ENCODE data around the gene PPIL1. TPM values are rescaled to one million over a fixed set of nuclear protein-coding genes. Genes with fewer than 3 reads are reported as not detected.

The PPIL1 gene
- total and polyA plus RNA-seq, 3 experiments from 2014 or later = 23.3 to 68.8 (median 66.6) TPM

DNA sequence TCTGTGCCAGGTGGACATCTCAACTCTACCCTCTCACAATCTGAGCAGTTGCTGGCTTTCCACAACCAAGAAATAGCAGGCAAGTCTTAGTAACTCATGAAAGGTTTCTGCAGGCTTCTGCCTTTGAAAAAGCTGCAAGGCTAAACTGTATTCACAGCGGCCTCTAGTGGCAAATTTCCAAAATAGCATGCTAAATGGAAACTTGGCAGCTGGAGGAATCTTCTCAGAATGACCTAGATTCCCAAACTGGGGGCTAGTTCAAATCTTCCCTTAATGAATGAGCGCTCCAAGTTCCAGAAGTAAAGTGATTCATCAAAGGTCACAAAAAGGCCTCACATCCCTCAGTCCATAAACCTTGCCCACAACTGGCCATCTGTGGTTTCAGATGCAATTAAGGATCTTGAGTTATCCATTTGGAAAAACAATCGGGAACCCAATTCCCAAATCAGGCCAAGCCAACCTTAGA, 23.4 kb downstream of the PPIL1 start:
- H3K4me3 Mint-ChIP-seq = no peak overlapping the region
- H3K9me3 Mint-ChIP-seq = peaks cover 8 to 26% (median 13%) of the 10 kb centered on the region in 5 donors
- CTCF ChIA-PET = interaction anchor here (0.6 to 2.6 kb wide), 7 partner anchors 14 to 88 kb away, joined by 3 to 8 read pairs (median 4); no protein-coding TSS in a partner anchor
- no peak overlapping the region for H3K27ac Mint-ChIP-seq
- POLR2A ChIA-PET = no interaction called here
- H3K27me3 Mint-ChIP-seq = peaks cover 0 to 2% of the 10 kb centered on the region in 2 donors
- no peaks in the 10 kb centered on the region for H3K27me3 ChIP-seq (ENCODE audit: insufficient read depth, low read length, poor library complexity, severe bottlenecking)
- H3K36me3 ChIP-seq (ENCODE audit: insufficient read depth, low read length) = peaks cover 14% of the 10 kb centered on the region
- no peak overlapping the region for H3K4me3 ChIP-seq (ENCODE audit: low read length)
- no peak overlapping the region for H3K27ac ChIP-seq (ENCODE audit: low read depth, low read length)
- H3K9me3 ChIP-seq (ENCODE audit: low read length) = peaks cover 9% of the 10 kb centered on the region
- peaks cover 24 to 48% (median 26%) of the 10 kb centered on the region in 3 donors for H3K36me3 Mint-ChIP-seq
- peak in 2 of 5 donors; percentile 15 to 31 for DNase-seq
- H3K4me1 Mint-ChIP-seq = no peaks in the 10 kb centered on the region
- no peaks in the 10 kb centered on the region for H3K4me1 ChIP-seq (ENCODE audit: insufficient read depth, low read length)

DNA sequence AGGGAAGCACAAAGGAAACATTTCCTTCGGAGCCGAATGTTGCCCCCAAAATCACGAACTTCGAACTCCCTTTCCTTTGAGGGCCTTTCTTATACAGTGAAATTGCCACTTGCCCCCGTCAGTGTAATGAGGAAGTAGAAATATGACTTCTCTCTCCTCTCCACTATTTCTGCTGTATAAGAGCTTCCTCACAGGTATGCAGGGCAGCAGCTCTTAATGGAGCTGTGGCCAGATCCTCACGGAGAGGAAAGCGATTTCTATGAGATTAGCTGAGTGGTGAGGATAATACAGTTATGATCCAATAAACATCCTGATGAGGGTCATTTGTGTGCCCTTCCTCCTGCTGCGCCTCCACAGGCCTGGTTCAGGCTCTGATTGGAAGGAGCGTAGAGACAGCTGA, 24.6 kb downstream of the PPIL1 start:
- ChIA-PET CTCF (interaction anchor here (0.6 to 2.0 kb wide), 6 partner anchors 19 to 321 kb away, joined by 3 to 7 read pairs (median 4); partner anchors contain the start of gene PPIL1), POLR2A (no interaction called here)
- Mint-ChIP-seq H3K4me1 (no peaks in the 10 kb centered on the region), H3K27me3 (peaks cover 0 to 4% of the 10 kb centered on the region in 2 donors), H3K4me3 (no peak overlapping the region), H3K36me3 (peaks cover 24 to 36% (median 24%) of the 10 kb centered on the region in 3 donors), H3K27ac (no peak overlapping the region), H3K9me3 (peaks cover 8 to 26% (median 13%) of the 10 kb centered on the region in 5 donors)
- H3K36me3 ChIP-seq (ENCODE audit: insufficient read depth, low read length) = peaks cover 4% of the 10 kb centered on the region
- H3K9me3 ChIP-seq (ENCODE audit: low read length) = peaks cover 9% of the 10 kb centered on the region
- DNase-seq = no peak
- no peak overlapping the region for H3K4me3 ChIP-seq (ENCODE audit: low read length)
- H3K27me3 ChIP-seq (ENCODE audit: insufficient read depth, low read length, poor library complexity, severe bottlenecking) = no peaks in the 10 kb centered on the region
- H3K4me1 ChIP-seq (ENCODE audit: insufficient read depth, low read length) = no peaks in the 10 kb centered on the region
- no peak overlapping the region for H3K27ac ChIP-seq (ENCODE audit: low read depth, low read length)

DNA sequence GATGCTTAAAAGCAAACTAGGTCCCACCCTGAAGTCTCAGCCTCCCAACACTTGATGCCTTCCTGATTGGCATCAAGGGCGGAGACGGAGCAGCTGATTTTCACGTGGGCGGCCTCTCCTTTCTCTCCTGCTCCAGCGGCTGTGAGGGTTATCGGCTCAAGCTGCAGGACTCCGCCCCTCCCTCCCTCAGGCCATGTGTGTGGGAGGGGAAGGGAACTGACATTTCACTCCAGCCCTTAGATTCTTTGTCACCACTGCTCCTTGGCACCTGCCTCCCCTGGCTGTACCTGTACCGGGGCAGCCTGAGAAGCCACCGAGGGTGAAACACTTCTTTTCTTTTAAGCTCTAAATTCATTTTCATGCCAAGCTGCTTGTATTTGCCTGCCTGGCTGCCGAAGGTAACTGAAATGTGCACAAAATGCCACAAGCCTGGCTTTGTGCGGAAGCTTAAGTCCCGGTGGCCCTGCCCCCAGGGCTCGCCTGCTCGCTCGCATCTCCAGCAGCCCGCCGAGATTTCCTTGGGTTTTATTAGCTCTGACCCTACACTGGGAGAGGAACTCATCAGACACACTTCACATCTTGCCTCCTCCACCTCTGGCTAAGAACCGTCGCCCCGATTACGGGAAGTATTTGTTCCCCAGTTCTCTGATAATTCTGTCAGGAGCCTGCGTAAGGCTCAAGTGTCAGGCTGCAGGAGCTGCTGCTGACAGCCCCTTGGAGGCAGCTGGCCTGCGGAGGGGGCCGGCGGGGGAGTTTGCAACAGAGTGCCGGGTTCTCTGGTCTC, 25.8 kb downstream of the PPIL1 start:
- no peaks in the 10 kb centered on the region for H3K4me1 ChIP-seq (ENCODE audit: insufficient read depth, low read length)
- H3K27ac ChIP-seq (ENCODE audit: low read depth, low read length) = no peak overlapping the region
- DNase-seq = no peak
- no peaks in the 10 kb centered on the region for H3K4me1 Mint-ChIP-seq
- POLR2A ChIA-PET = no interaction called here
- H3K27me3 Mint-ChIP-seq = peaks cover 0 to 4% of the 10 kb centered on the region in 2 donors
- no peak overlapping the region for H3K4me3 ChIP-seq (ENCODE audit: low read length)
- no peak overlapping the region for H3K27ac Mint-ChIP-seq
- peaks cover 8 to 26% (median 13%) of the 10 kb centered on the region in 5 donors for H3K9me3 Mint-ChIP-seq
- peaks cover 18 to 26% (median 24%) of the 10 kb centered on the region in 3 donors for H3K36me3 Mint-ChIP-seq
- H3K27me3 ChIP-seq (ENCODE audit: insufficient read depth, low read length, poor library complexity, severe bottlenecking) = no peaks in the 10 kb centered on the region
- peaks cover 9% of the 10 kb centered on the region for H3K9me3 ChIP-seq (ENCODE audit: low read length)
- H3K36me3 ChIP-seq (ENCODE audit: insufficient read depth, low read length) = peaks cover 4% of the 10 kb centered on the region
- H3K4me3 Mint-ChIP-seq = no peak overlapping the region
- CTCF ChIA-PET = interaction anchor here (1.0 to 1.4 kb wide), 4 partner anchors 25 to 322 kb away, joined by 3 to 4 read pairs (median 4); partner anchors contain the start of gene PPIL1

- ChIA-PET CTCF (interaction anchor here (1.0 to 1.6 kb wide), 2 partner anchors 33 to 170 kb away, joined by 3 to 4 read pairs; no protein-coding TSS in a partner anchor), POLR2A (no interaction called here)
- H3K27ac ChIP-seq (ENCODE audit: low read depth, low read length) = no peak overlapping the region
- no peaks in the 10 kb centered on the region for H3K4me1 Mint-ChIP-seq
- no peak overlapping the region for H3K4me3 ChIP-seq (ENCODE audit: low read length)
- peaks cover 9% of the 10 kb centered on the region for H3K9me3 ChIP-seq (ENCODE audit: low read length)
- peaks cover 15 to 24% (median 18%) of the 10 kb centered on the region in 3 donors for H3K36me3 Mint-ChIP-seq
- no peak overlapping the region for H3K27ac Mint-ChIP-seq
- peaks cover 0 to 4% of the 10 kb centered on the region in 2 donors for H3K27me3 Mint-ChIP-seq
- no peak for DNase-seq
- H3K36me3 ChIP-seq (ENCODE audit: insufficient read depth, low read length) = no peaks in the 10 kb centered on the region
- no peaks in the 10 kb centered on the region for H3K4me1 ChIP-seq (ENCODE audit: insufficient read depth, low read length)
- no peaks in the 10 kb centered on the region for H3K27me3 ChIP-seq (ENCODE audit: insufficient read depth, low read length, poor library complexity, severe bottlenecking)
- H3K4me3 Mint-ChIP-seq = no peak overlapping the region
- H3K9me3 Mint-ChIP-seq = peaks cover 8 to 26% (median 13%) of the 10 kb centered on the region in 5 donors
Observed at GRCh38 chr6:36847991-36848390, 26.6 kb downstream of the PPIL1 start.

GRCh38 chr6:36847152-36847551, 27.5 kb downstream of the PPIL1 start:
- Histone ChIP-seq H3K36me3 (ENCODE audit: insufficient read depth, low read length) (no peaks in the 10 kb centered on the region), H3K27me3 (ENCODE audit: insufficient read depth, low read length, poor library complexity, severe bottlenecking) (no peaks in the 10 kb centered on the region), H3K4me1 (ENCODE audit: insufficient read depth, low read length) (no peaks in the 10 kb centered on the region), H3K9me3 (ENCODE audit: low read length) (peaks cover 9% of the 10 kb centered on the region), H3K27ac (ENCODE audit: low read depth, low read length) (no peak overlapping the region), H3K4me3 (ENCODE audit: low read length) (no peak overlapping the region)
- Mint-ChIP-seq H3K36me3 (peaks cover 12 to 24% (median 14%) of the 10 kb centered on the region in 3 donors), H3K27me3 (peaks cover 0 to 4% of the 10 kb centered on the region in 2 donors), H3K27ac (no peak overlapping the region), H3K4me3 (no peak overlapping the region), H3K4me1 (no peaks in the 10 kb centered on the region), H3K9me3 (peaks cover 8 to 26% (median 13%) of the 10 kb centered on the region in 5 donors)
- POLR2A ChIA-PET = no interaction called here
- DNase-seq = no peak
- CTCF ChIA-PET = interaction anchor here (1.6 kb wide), 1 partner anchor 171 kb away, joined by 4 read pairs; no protein-coding TSS in a partner anchor

DNA sequence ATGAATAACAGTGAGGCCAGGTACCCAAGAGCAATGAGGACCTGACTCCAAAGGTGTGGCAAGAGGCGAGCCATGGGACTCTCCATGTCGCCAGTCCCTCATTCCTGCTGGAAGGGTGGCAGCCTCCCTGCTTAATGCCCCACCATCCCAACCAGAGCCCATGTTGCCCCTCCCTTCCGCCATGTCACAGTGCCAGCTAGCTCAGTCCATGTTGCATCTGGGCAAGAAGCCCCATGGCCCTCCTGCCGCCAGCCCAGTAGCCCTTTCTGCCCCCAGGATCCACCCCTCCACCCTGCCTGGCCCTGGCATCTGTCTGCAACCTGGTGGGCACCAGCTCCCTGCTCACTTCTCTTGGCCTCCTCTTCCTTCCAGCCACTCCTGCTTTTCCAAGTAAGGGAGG, 29.4 kb downstream of the PPIL1 start:
- Histone ChIP-seq H3K36me3 (ENCODE audit: insufficient read depth, low read length) (no peaks in the 10 kb centered on the region), H3K4me3 (ENCODE audit: low read length) (no peak overlapping the region), H3K27ac (ENCODE audit: low read depth, low read length) (no peak overlapping the region), H3K4me1 (ENCODE audit: insufficient read depth, low read length) (peaks cover 8% of the 10 kb centered on the region), H3K27me3 (ENCODE audit: insufficient read depth, low read length, poor library complexity, severe bottlenecking) (no peaks in the 10 kb centered on the region), H3K9me3 (ENCODE audit: low read length) (peaks cover 2% of the 10 kb centered on the region)
- Mint-ChIP-seq H3K27me3 (peaks cover 9 to 10% of the 10 kb centered on the region in 2 donors), H3K9me3 (peaks cover 0 to 11% (median 4%) of the 10 kb centered on the region in 5 donors), H3K36me3 (peaks cover under 1 to 12% (median 3%) of the 10 kb centered on the region in 3 donors), H3K4me1 (peaks cover 6 to 9% (median 6%) of the 10 kb centered on the region in 3 donors), H3K27ac (peak overlapping the region in 1 of 8 donors; percentile 51), H3K4me3 (no peak overlapping the region)
- peak in 1 of 5 donors; percentile 22 for DNase-seq
- ChIA-PET CTCF (no interaction called here), POLR2A (no interaction called here)

DNA sequence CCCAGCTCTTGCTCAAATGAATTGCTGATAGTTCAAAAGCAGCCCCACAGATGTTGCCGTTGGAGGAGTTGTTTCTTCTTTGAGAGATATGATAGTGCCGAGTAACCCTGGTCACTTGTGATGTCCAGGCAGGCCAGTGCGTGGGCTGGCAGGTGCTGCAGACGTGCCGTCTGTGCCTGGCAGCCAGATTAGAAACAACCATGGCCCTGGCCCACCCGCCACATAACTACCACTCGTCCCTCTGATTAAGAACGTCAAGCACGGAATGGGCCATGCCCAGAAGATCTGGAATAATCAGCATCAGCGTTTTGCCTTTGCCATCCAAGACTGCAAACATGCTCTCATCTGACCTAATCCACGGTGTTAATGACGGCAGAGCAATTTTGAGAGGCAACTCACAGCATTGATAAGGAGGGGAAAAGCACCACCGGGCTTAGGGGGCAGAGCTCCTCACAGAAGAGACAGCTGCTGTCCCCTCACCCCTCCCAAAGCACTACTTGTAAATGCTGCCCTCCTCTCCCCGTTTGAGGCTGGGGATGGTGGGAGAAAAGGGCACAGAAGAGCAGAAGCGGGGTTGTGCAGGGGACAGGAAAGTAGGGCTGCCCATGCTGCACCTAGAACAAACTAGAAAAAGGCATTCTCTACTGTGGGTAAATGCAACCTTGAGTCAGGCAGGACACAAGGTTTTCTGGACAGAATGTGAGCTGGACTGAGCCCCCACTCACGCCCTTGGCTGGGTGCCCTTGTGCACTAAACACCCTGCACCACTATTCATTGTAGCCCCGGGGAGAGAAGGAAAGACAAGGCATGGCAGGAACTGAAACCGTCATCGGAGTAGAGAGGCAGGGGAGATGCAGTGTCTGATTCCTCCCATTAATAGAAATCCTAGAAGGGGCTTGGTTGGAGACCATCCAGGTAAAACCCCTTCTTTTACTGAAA, 30.1 kb downstream of the PPIL1 start:
- peak in 1 of 5 donors; percentile 3 for DNase-seq
- peaks cover 6 to 12% (median 6%) of the 10 kb centered on the region in 3 donors for H3K4me1 Mint-ChIP-seq
- ChIA-PET CTCF (no interaction called here), POLR2A (no interaction called here)
- Histone ChIP-seq H3K36me3 (ENCODE audit: insufficient read depth, low read length) (no peaks in the 10 kb centered on the region), H3K27ac (ENCODE audit: low read depth, low read length) (no peak overlapping the region), H3K4me3 (ENCODE audit: low read length) (no peak overlapping the region), H3K4me1 (ENCODE audit: insufficient read depth, low read length) (peaks cover 10% of the 10 kb centered on the region), H3K9me3 (ENCODE audit: low read length) (no peaks in the 10 kb centered on the region), H3K27me3 (ENCODE audit: insufficient read depth, low read length, poor library complexity, severe bottlenecking) (no peaks in the 10 kb centered on the region)
- peaks cover 12% of the 10 kb centered on the region in 2 donors for H3K27me3 Mint-ChIP-seq
- H3K27ac Mint-ChIP-seq = no peak overlapping the region
- no peak overlapping the region for H3K4me3 Mint-ChIP-seq
- H3K36me3 Mint-ChIP-seq = peaks cover 0 to 5% (median 0%) of the 10 kb centered on the region in 3 donors
- H3K9me3 Mint-ChIP-seq = peaks cover 0 to 4% (median 0%) of the 10 kb centered on the region in 5 donors
